CD1c-positive myeloid dendritic cell (primary cell): ENCODE measurements around the gene ZDHHC11.
"Not testable (repeated sequence)": the region's sequence is repeated elsewhere in the genome, so short reads cannot be mapped to it uniquely, and the experiment has no call there.

Experiments
- DNase-seq: peaks from one replicate; pipeline ENCODE4 v3.0.0-alpha.2; 2016; ENCODE audit errors: extremely low spot score

ZDHHC11 gene

DNA sequence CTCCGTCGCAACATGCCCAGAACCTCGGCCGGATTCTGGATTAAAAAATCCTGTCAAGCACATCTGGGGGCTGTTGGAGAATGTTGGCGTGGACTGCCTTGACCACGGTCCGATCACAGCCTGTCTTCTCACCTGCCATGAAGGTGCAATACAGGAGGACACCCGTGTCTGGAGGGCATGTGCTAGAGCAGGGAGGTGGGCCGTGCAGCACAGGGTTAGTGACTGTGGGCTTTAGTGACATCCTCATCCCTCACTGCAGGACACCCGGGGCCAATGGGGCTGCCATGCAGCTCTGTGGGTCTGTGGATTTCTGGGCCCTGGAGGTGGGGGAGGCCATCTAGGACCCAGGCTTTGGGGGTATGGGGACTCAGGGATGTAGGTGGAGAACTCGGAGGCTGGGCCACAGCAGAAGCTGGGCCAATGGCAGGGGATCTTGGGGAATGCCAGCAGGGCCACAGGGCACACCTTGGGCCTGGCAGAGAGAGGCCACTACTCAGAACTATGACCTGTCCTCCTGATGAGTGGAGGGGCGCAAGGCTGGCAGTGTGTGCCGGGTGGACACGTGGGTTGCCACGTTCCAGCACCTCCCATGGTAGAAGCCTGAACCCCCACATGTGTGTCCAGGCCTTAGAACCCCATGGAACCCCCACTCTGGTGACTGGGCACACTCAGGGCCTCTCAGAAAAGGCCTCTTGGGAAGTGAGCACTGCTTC, 89.6 kb downstream of the ZDHHC11 start:
- no peak for DNase-seq

DNA sequence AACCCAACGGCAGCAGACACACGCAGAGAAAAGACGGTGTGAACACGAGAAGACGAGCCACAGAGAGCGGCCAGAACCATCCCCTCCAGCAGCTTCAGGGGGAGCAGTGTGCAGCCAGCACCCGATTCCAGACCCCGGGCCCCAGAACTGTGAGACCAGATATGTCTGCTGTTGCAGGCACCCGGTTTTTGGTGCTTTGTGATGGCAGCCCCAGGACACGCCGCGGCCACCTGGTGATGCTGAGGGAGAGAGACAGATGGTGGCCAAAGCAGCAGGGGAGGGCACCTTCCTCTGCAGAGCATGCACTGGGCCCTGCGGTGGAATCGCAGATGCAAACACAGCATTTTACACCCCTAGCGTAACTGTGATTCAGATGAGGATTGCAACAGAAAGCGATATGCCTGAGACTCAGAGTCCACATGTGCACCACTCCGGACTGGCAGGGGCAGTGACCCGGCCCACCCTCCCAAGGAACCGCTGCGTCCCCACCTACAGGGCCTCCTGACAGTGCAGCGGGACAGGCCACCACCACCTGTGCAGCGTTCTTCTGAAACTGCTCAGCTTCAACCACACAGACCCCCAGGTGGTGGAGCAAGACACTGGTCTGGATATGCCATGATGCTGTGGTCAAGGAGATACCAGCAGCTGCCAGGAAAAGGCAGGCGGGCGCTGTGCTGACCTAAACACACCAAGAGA, 90.3 kb downstream of the ZDHHC11 start:
- no peak for DNase-seq

DNA sequence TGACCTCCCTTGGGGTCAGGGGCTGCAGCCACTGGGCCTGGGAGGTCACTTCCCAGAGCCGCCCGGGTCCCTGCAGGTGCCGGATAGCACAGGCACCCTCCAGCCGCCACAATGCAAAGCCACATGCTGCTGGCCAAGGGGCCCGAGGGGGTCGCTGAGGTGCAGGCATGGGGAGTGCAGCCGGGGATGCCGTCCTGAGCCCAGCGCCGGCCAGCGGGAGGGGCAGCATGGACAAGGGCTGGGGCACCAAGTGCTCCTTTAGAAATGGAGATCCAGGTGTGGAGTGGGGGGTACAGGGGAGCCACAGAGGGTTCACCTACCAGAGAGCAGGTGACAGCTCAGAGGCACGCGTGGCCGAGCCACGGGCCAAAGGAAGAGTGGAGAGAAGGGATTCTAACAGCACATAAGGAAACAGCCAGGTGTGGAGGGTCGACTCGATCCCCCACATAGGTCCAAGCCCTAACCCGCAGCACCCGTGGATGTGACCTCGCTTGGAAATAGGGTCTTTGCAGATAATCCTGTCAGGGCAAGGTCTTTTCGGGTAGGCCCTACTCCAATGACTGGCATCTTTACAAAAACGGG, 90.9 kb downstream of the ZDHHC11 start:
- DNase-seq: no peak

DNA sequence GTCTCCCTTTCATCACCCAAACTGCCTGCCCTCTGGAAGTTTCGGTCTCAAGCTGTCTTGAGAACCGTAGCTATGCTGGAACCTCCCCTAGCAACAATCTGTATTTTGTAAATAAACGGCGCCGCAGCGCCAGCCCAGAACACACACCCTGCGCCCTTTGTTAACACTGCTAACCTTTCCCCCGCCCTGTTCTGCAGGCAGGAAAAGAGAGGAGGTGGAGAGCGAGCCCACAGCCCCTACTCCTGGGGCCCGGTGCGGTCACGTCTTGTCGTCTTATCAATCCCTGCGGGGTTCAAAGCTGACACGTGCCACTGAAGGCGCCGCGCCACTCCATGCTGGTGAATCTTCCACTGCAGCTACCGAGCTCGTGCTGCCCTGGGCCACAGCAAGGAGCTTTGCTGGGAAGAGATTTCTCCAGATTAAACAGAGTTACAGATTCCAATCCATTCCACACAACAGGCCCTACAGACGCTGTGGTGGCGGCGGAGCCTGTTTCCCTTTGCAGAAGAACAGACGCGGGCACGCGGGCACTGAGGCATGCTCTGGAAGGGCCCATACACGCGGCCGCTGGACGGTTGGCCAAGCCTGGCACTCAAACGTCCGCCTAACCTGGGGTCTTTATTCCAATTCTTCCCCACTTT, 91.6 kb downstream of the ZDHHC11 start:
- peak; percentile 2 for DNase-seq

DNA sequence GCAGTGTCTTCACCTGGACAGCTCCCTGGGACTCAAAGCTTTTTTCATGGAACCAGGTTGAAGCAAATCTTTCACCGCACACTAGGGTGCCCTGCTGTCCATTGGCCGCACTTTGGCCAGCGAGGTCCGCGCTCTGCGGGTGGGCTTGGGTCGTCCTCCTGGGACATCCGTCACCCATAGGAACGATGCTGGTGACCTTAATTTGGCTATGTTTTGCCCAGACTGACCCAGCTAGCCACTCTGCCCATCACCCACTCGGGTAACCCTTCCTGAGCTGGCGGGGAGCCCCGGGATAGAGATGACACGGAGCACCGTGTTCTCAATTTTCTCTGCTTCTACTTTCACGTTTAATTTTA, 92.1 kb downstream of the ZDHHC11 start:
- no peak for DNase-seq

DNA sequence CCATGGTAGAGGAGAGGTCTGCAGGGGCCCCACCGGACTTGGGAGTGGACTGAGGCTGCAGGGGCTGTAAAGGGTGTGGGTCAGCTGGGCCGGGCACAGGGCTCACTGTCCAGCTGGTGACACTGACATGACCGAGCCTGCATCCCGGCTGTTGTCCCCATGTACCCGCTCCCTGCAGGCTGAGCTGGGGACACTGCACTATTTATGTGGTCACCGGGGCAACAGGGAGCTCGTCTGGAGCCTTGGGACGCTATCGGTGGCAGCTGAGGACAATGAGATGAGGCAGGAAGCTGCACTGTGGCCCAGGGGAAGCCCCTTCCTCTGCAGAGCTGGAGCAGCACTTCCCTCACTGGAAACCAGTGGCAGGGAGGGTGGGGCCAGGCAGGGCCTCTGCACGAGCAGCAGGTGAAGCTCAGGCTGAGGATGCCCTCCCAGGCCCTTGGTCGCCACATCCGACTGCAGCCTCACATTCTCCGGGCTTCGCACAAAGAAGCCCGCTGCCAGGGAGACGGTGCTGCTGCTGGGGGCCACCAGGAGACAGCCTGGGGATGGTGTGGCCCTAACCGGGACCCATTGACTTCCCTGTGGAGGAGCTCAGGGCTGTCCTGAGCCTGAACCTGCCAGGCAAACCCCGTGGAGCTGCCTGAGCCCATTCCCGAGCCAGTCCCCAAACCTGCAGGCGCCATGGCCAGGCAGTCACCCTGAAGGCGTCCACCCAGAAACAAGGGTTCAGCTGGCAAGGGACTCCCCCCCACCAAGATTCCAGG, 92.7 kb downstream of the ZDHHC11 start:
- no peak for DNase-seq

DNA sequence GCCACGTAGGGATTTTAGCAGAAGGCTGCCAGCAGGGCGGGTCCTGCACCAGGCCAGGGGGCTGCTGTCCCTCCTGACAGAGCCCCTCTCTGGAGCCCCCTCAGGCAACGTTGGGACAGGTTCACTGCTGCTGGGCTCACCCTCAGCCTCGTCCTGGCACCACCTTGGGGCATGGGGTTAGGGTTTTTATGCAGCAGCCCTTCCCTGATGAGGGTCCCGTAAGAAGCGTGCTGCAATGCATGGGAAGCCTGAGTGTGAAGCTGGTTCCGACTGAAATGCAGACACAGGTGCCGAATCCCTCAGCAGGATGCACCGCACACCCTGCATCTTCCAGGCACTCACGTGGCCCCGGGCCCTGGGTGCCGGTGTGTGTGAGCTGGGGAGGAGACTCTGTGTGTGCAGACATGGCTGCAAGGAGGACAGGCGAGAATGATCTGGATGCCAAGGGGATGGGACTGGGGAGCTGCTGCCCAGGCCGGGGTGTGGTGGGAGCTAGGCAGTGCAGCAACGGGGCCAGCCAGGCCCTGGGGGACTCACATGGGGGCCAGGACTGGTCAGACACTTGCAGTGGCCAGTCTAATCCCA, 93.3 kb downstream of the ZDHHC11 start:
- DNase-seq: no peak

DNA sequence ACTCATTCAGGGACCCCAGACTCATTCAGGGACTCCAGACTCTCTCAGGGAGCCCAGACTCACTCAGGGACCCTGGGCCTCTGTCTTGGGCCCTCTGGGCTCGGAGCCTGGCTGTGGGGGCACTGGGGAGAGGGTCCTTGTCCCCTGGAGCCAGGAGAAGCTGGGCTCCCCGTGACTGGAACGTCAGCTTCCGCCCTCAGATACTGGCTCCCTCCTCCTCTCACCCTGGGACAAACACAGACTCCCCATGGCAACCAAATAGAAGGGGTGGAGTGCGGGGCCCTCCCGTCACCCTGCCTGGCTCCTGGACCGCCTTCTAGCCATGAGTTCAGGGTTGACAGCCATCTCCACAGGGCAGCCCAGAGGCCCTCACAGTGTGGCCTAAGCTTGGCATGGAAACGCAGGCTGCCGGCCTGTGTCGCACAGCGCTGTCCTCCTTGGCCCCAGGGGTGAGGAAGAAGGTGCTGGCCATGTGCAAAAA, 93.9 kb downstream of the ZDHHC11 start:
- DNase-seq: no peak

DNA sequence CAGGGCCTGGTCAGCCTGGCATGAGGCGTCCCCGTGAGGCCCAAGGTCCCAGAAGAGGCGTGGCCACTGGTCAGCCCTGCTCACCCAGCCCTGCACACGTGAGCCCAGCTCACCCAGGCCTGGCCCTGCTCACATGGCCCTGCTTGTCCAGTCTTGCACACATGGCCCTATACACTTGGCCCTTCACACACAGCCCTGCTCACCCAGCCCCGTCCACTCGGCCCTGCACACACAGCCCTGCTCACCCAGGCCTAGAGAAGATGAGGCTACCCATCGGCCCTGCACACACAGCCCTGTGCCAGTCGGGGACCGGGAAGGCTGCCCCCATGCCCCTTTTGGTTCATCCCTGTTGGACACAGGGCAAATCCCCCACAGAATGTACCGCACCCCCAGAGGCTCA, 94.6 kb downstream of the ZDHHC11 start:
- no peak for DNase-seq

DNA sequence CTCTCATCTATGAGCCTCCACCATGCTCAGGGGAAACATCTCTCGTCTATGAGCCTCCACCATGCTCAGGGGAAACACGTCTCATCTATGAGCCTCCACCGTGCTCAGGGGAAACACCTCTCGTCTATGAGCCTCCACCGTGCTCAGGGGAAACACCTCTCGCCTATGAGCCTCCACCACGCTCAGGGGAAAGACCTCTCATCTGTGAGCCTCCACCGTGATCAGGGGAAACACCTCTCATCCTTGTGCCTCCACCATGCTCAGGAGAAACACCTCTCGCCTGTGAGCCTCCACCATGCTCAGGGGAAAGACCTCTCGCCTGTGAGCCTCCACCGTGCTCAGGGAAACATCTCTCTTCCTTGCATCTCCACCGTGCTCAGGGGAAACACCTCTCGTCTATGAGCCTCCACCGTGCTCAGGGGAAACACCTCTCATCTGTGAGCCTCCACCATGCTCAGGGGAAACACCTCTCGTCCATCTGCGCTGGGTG, 96.6 kb downstream of the ZDHHC11 start:
- not testable (repeated sequence) for DNase-seq

DNA sequence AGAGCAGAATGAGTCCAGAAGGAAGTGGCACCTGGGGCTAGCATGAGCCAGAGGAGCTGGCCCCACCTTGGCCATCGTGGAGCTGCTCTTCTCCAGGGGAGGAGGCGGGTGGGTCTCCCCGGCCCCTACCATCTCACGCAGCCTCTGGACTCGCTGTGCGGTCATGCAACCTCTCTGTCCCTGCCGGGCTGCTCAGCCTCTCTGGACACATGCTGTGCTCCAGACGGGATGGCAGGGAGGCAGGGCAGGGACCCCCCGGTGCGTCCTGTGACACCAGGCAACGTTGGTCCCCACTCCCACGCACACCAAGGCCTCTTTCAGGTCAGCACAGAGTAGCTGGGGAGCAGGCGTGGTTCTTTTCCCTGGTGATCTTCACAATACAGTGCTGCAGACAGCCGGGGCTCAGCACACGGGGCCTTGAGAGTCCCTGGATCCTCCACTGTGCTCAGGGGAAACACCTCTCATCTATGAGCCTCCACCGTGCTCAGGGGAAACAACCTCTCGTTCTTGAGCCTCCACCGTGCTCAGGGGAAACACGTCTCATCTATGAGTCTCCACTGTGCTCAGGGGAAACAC, 97.1 kb downstream of the ZDHHC11 start:
- DNase-seq: not testable (repeated sequence)

DNA sequence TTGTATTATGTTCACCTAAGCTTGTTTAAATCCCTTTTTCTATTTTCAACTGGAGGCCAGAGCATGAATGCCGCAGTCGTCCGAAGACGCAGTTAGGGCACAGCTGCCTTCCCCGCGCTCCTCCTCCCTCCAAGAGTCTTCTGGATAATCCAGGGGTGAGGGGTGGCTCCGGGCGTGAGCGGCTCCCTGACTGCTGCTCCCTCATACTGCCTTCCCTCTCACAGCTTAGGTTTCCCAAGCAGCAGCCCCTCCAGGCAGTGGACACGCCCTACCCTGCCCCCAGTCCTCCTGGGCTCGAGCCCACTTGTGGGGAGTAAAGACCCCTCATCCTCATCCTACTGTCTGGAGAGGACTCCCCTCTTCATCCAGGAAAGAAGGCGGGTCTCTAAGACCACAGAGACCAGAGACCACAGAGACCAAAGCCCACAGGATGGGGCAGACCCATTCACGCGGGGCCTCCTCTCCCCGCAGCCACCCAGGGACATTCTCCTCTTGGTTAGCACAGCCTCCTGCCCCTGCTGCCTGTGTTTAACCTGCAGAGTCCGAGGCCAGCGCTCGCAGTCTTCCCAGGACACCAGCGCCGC, 98.2 kb downstream of the ZDHHC11 start:
- not testable (repeated sequence) for DNase-seq

DNA sequence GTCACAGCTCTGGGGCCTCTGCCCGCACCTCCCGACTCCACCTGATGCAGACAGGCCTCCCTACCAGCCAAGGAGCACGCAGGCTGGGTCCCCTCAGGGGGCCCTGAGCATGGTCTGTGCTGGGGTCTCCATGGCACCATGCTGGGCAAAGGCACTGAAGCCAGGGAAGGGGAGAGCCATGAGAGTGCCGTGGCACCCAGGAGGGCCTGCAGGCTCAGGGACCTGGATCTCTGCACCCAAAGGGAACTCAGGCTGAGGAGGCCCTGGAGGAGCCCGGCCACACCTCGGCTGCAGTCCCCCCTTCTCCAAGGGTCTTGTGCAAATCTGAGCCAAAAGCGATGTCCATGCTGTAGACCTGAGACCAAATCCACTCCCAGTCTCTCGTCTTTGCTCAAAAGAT, 98.8 kb downstream of the ZDHHC11 start:
- not testable (repeated sequence) for DNase-seq

DNA sequence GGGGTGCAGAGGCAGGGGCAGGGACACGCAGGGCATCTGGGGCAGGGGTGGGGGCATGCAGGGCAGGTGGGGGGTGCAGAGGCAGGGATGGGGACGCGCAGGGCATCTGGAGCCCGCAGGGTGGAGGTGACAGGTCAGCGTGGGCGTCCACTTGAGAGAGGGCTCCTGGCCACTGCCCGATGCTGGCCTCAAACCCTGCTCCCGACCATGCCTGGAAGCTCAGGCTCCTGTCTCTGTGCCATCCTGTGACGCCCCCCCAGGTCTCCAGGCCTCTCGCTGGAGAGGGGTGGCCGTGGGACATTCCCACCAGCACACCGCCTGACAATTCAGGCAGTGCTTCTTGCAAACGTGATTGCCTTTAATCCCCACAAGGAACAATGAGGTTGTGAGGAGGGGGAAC, 99.3 kb downstream of the ZDHHC11 start:
- DNase-seq: no peak

DNA sequence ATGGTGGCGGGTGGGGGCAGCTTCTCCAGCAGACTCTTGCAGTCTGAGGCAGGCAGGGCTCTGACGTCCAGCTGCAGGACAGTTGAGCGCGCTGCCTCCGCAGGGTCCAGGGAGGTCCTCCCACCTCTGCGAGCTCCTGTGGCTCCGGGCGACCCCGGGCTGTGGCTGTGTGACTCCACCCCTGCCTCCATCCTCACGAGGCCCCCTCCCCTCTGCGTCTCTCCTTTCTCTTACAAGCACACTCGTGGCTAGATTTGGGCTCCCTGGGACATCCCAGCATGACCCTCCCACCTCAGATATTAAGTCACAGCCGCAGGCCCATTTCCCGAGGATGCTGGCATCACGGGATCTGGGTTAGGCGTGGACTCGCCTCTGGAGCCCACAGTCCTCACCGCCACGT, 100.6 kb downstream of the ZDHHC11 start:
- not testable (repeated sequence) for DNase-seq

DNA sequence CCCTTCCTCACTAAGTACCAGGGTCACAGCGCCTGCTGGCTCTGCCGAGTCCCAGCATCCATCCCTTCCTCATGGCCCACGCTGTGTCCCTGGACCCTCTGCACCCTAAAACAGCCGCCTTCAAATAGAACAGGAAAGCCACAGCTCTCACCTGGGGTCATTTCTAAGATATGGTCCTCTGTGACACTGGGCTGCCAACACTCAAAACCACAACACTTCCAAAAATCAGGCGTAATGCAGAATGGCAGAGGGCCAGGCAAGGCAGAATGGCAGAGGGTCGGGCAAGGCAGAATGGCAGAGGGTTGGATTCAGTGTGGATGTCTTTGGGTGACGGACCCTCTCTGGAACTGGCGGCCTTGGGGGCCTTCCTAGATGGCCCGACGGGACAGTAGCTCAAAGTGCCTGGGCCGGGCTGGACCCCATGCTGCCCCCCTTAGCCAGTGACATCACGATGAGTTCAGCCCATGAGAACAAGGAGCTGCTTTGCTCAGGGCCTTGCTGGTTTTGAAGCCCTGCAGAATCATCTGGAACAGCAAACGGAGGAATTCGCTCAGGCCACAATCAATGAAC, 101.6 kb downstream of the ZDHHC11 start:
- no peak for DNase-seq

DNA sequence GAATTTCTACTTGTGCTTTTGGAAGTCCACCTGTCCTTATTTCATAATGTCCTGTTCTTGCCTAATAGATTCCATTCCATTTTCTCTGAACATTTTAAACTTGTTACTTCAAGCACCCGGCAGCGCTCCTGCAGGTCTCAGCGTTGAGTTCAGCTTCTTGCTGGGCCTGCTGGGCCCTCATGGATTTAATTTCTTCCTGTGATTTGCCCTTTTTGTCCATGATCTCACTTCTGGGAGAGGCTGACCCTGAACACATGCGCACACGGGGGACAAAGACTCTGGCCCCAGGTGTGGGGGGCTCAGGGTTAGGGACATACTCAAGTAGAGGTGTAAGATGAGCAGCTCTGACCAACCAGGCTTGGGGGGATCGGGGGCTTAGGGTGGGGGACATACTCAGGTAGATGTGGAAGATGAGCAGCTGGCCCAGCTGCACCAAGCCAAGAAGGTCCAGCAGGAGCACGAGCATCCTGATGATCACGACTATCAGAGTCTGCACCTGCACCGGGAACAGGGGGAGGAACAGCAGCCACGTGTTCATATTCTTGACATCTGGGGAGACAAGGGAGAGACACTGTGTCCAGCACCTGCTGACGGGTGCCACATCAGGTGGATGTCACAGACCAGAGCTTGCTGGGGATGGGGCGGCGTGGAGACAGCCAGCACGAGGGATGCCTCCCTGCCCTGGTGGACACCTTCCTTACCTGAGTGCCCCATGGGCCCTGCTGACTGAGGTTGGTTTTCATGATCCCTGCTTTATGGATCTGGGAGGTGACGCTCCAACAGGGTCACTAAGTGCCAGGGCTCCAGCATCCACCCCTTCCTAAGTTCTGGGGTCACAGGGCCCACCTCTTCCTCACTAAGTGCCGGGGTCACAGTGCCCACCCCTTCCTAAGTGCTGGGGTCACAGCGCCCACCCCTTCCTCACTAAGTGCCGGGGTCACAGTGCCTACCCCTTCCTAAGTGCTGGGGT, 102.5 kb downstream of the ZDHHC11 start:
- DNase-seq: not testable (repeated sequence)

DNA sequence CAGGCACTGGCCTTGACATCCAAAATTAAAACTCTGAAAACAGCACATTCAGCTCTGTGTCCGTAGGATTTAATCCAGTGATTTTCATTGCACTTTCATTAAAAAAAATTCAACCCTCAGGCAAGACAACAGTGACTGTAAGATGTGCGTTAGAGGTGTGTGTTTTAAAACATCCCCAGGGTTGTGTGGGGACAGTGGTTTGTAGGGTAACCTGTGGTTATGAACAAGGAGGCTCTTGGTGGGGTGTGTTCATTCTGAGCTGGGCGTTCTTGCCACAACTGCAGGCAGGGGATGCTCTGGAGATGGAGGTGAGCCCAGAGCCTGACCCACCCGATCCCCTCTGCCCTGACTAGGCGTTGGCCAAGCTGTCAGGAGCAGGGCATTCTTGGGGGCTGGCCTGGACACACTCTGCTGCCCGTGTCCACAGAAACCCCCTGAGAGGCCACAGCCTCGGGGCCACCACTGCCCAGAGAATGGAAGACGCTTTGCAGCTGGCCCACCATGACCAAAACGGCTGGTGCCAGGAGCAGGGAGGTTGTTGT, 103.4 kb downstream of the ZDHHC11 start:
- DNase-seq: not testable (repeated sequence)
